Type B pancreatic cell (in vitro differentiated cells): Measurements from ENCODE around the gene TMEM14C. TPM values are rescaled to one million over a fixed set of nuclear protein-coding genes. Genes with fewer than 3 reads are reported as not detected.
"Not testable (repeated sequence)": the region's sequence is repeated elsewhere in the genome, so short reads cannot be mapped to it uniquely, and the experiment has no call there.

Experiments used
- DNase-seq: peaks from one replicate; pipeline ENCODE4 v3.0.0; 2021; ENCODE audit warnings: mixed read lengths; ENCODE audit not compliant: unreplicated experiment; ENCODE audit errors: extremely low spot score
- H3K27ac Mint-ChIP-seq: 2 replicates; pipeline ENCODE4 v1.8.0; 2021; ENCODE audit warnings: mild to moderate bottlenecking, mixed read lengths
- H3K27me3 Mint-ChIP-seq: 2 replicates; pipeline ENCODE4 v1.8.0; 2021; ENCODE audit warnings: mixed read lengths
- H3K36me3 Mint-ChIP-seq: 2 replicates; pipeline ENCODE4 v1.8.0; 2021; ENCODE audit warnings: mixed read lengths
- H3K4me1 Mint-ChIP-seq: one replicate; pipeline ENCODE4 v1.8.0; 2021; ENCODE audit warnings: mixed read lengths; ENCODE audit not compliant: unreplicated experiment
- H3K4me3 Mint-ChIP-seq: 2 replicates; pipeline ENCODE4 v1.8.0; 2021; ENCODE audit warnings: mild to moderate bottlenecking, mixed read lengths
- H3K9me3 Mint-ChIP-seq: 2 replicates; pipeline ENCODE4 v1.8.0; 2021; ENCODE audit warnings: mixed read lengths
- total RNA-seq: library from RNA; stranded (reverse); gene quantifications from 2 replicates; pipeline ENCODE4 v1.2.1, GENCODE V29; 2021; ENCODE audit warnings: low replicate concordance
- TF ChIP-seq, protein P1 (sequence below): fragments of 200-600 bp; sonication (generic); conservative IDR thresholded peaks from 2 replicates; pipeline ENCODE4 v1.5.0; 2021; ENCODE audit warnings: antibody characterized with exemption, mild to moderate bottlenecking

The TMEM14C gene
- total RNA-seq, 1 donor from 2014 or later: 103 TPM

DNA sequence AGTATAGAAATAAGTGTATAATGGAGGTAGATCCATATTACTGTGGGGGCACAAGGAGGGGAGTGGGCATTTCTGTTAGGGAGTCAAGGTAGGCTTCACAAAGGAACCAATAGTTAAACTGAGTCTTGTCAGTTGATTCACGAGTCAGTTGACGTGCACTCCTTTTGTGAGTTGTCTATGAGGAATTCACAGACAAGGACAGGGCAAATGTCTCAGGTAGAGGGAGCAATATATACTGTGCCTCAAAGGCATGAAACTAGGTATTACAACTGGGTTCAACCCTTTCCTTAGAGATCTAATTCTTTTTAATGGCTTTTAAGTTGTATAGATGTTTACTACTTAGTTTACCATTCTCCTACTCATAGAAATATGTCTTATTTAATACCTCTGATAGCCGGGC is 11.0 kb downstream of the TMEM14C start:
- Mint-ChIP-seq H3K4me3 (no peak overlapping the region), H3K27ac (no peak overlapping the region), H3K4me1 (peaks cover 5% of the 10 kb centered on the region), H3K27me3 (no peaks in the 10 kb centered on the region), H3K36me3 (peaks cover 29% of the 10 kb centered on the region), H3K9me3 (no peaks in the 10 kb centered on the region)
- TF ChIP-seq, protein P1, sequence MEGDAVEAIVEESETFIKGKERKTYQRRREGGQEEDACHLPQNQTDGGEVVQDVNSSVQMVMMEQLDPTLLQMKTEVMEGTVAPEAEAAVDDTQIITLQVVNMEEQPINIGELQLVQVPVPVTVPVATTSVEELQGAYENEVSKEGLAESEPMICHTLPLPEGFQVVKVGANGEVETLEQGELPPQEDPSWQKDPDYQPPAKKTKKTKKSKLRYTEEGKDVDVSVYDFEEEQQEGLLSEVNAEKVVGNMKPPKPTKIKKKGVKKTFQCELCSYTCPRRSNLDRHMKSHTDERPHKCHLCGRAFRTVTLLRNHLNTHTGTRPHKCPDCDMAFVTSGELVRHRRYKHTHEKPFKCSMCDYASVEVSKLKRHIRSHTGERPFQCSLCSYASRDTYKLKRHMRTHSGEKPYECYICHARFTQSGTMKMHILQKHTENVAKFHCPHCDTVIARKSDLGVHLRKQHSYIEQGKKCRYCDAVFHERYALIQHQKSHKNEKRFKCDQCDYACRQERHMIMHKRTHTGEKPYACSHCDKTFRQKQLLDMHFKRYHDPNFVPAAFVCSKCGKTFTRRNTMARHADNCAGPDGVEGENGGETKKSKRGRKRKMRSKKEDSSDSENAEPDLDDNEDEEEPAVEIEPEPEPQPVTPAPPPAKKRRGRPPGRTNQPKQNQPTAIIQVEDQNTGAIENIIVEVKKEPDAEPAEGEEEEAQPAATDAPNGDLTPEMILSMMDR: no peak
- DNase-seq: no peak

DNA sequence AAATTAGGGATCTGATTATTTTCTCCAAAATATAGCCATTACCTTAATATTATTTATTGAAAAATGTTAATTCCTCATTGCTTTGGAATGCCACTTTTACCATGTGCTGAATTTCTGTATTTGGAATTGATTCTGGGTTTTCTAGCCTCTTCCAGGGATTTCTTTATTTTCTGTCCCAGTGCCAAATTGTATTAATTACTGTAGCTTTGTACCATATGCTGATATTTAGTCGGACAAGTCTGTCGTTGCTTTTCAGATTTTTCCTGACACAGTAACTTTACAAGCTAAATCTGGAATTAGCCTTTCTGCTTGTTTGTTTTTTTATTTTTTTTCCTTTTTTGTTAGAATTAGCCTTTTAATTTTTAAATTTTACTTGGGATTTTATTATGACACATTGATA is 13.9 kb downstream of the TMEM14C start:
- DNase-seq: no peak
- peaks cover 23% of the 10 kb centered on the region for H3K36me3 Mint-ChIP-seq
- H3K4me3 Mint-ChIP-seq: no peak overlapping the region
- H3K4me1 Mint-ChIP-seq: peaks cover 5% of the 10 kb centered on the region
- H3K27me3 Mint-ChIP-seq: no peaks in the 10 kb centered on the region
- TF ChIP-seq, protein P1: no peak
- no peaks in the 10 kb centered on the region for H3K9me3 Mint-ChIP-seq
- H3K27ac Mint-ChIP-seq: no peak overlapping the region

DNA sequence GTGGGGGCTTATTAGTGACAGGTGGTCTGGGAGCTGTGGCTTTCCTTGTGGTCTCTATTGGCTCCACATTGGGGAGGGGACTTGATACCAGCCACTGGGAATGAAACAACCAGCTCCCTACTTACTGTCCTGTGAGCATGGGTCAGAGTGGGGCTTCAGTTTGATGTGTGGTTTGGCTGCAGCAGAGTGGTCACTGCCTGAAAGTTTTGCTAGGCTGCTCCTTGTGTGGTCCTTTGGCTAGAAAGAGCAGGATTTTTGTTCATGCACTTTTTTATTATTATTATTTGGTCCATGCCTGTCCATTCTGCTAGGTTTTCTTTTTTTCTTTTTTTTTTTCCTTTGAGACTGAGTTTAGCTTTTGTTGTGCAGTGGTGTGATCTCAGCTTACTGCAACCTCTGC is 17.2 kb downstream of the TMEM14C start:
- TF ChIP-seq, protein P1: no peak
- Mint-ChIP-seq H3K36me3 (peaks cover 7% of the 10 kb centered on the region), H3K27me3 (no peaks in the 10 kb centered on the region), H3K27ac (no peak overlapping the region), H3K4me3 (no peak overlapping the region), H3K4me1 (no peaks in the 10 kb centered on the region), H3K9me3 (no peaks in the 10 kb centered on the region)
- no peak for DNase-seq

DNA sequence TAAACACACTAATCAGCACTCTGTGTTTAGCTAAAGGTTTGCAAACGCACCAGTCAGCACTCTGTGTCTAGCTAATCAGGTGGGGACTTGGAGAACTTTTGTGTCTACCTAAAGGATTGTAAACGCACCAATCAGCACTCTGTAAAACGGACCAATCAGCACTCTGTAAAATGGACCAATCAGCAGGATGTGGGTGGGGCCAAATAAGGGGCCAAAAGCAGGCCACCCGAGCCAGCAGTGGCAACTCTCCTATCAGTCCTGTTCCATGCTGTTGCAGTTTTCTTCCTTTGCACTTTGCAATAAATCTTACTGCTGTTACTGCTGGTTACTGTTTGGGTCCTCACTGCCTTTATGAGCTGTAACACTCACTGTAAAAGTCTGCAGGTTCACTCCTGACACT is 18.8 kb downstream of the TMEM14C start:
- H3K4me3 Mint-ChIP-seq, H3K4me1 Mint-ChIP-seq, H3K36me3 Mint-ChIP-seq, H3K9me3 Mint-ChIP-seq, H3K27ac Mint-ChIP-seq, DNase-seq, H3K27me3 Mint-ChIP-seq: not testable (repeated sequence)

DNA sequence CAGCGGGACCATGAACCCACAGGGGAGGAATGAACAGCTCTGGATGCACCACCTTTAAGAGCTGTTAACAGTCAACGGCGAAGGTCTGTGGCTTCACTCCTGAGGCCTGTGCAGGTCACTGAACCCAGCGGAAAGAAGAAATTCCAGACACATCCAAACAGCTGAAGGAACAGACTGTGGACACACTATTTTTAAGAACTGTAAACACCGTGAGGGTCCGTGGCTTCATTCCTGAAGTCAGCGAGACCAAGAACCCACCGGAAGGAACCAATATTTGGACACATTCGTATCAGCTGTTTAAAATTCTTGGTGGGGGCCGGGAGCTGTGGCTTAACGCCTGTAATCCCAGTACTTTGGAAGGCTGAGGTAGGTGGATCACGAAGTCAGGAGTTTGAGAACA is 19.4 kb downstream of the TMEM14C start:
- H3K27ac Mint-ChIP-seq: no peak overlapping the region
- H3K4me1 Mint-ChIP-seq: peaks cover 7% of the 10 kb centered on the region
- DNase-seq: no peak
- H3K9me3 Mint-ChIP-seq: no peaks in the 10 kb centered on the region
- no peaks in the 10 kb centered on the region for H3K27me3 Mint-ChIP-seq
- H3K36me3 Mint-ChIP-seq: peaks cover 7% of the 10 kb centered on the region
- TF ChIP-seq, protein P1: no peak
- no peak overlapping the region for H3K4me3 Mint-ChIP-seq

DNA sequence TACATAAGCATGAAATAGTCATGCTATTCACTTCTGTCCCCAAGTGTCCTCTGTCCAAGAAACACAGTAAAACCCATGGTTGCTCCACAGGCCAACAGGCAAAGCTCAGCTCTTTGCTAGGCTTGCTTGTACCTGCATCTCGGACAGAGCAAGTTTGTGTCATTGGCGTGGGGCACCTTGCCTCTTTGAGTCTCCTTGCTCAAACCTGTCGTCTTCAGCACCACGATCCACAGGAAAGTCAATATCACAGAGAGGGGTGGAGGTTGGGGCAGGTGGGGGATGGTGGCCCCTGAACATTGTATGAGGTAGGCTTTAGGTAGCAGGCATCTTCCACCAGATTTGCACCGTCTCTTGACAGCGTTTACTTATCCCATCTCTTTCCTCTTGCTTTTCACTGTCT is 20.6 kb downstream of the TMEM14C start:
- no peak overlapping the region for H3K27ac Mint-ChIP-seq

More for the DNA sequence above, 20.6 kb downstream of the TMEM14C start:
- H3K36me3 Mint-ChIP-seq: peaks cover 3% of the 10 kb centered on the region
- H3K4me3 Mint-ChIP-seq: no peak overlapping the region
- no peaks in the 10 kb centered on the region for H3K9me3 Mint-ChIP-seq
- H3K4me1 Mint-ChIP-seq: peaks cover 9% of the 10 kb centered on the region
- no peak for DNase-seq
- H3K27me3 Mint-ChIP-seq: no peaks in the 10 kb centered on the region
- TF ChIP-seq, protein P1: no peak
